ENCODE results near the gene KRT86. TPM values are rescaled to one million over a fixed set of nuclear protein-coding genes. Genes with fewer than 3 reads are reported as not detected.
"Not testable (repeated sequence)": the region's sequence is repeated elsewhere in the genome, so short reads cannot be mapped to it uniquely, and the experiment has no call there.

The KRT86 gene
- total RNA-seq, 1 experiment from 2014 or later = 2.7 TPM

DNA sequence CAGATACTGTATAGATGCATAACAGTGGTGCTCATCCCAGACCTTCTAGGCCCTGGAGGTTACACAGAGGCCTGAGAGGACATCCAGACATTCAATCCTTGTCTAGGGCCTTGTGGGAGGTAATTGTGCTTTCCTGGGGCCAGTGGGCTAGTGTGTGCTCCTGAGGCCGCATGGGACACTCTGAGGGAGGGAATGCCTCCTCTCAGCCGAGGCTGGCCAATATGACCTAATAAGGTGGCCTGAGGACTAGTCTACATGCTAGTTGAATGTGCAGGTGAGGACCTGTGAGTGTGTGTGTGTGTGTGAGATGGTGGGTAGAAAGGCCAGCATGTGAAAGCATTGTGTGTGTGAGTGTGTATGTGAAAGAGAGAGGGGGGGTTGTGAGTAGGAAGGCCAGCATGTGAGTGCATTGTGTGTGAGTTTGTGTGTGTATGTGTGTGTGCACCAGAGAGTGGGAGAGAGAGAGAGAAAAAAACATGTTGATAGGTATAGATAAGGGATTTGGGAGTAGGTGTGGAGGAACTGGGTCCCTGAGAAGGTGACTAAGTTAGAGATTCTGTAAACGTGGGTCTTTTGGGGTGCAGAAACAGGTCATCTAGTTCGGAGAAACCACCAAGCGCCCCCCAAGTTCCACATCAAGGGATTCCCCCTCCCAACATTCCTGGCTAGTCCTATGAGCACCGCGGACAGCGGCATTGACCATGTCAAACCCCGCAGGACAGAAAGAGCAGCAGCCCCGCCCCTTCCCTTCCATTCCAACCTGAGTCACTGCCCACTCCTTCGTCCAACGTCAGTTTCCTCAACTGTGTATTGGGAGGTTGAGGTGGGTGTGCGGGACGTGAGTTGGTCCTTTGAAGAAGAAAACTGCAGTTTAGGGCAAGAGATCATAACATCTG lies 26.6 kb downstream of the KRT86 start:
- H4K20me1 ChIP-seq (ENCODE audit: insufficient read depth) = no peaks in the 10 kb centered on the region
- H3K4me2 ChIP-seq = no peak overlapping the region
- no peaks in the 10 kb centered on the region for H3F3A ChIP-seq (ENCODE audit: insufficient read depth, low read depth)
- H3K9me3 ChIP-seq (ENCODE audit: insufficient read depth, low read depth) = no peaks in the 10 kb centered on the region
- no TSS peak for BruUV-seq (replicated peaks)
- intact Hi-C loops (cut with micrococcal nuclease; ENCODE audit: unreplicated experiment) = no loop called here
- no peaks in the 10 kb centered on the region for H3K79me2 ChIP-seq (ENCODE audit: low read depth)
- POLR2A ChIA-PET (ENCODE audit: unreplicated experiment) = no interaction called here
- H3K4me3 ChIP-seq = no peak overlapping the region
- no peaks in the 10 kb centered on the region for H3K27me3 ChIP-seq (ENCODE audit: insufficient read depth, low read depth)
- no peaks in the 10 kb centered on the region for H3K9me2 ChIP-seq (ENCODE audit: insufficient read depth)
- DNase-seq = no peak
- no peak overlapping the region for H2AFZ ChIP-seq
- TF ChIP-seq EZH2 (IDR thresholded peaks at IDR 0.05; ENCODE audit: low read depth) = no peak
- TF ChIP-seq, protein P1, sequence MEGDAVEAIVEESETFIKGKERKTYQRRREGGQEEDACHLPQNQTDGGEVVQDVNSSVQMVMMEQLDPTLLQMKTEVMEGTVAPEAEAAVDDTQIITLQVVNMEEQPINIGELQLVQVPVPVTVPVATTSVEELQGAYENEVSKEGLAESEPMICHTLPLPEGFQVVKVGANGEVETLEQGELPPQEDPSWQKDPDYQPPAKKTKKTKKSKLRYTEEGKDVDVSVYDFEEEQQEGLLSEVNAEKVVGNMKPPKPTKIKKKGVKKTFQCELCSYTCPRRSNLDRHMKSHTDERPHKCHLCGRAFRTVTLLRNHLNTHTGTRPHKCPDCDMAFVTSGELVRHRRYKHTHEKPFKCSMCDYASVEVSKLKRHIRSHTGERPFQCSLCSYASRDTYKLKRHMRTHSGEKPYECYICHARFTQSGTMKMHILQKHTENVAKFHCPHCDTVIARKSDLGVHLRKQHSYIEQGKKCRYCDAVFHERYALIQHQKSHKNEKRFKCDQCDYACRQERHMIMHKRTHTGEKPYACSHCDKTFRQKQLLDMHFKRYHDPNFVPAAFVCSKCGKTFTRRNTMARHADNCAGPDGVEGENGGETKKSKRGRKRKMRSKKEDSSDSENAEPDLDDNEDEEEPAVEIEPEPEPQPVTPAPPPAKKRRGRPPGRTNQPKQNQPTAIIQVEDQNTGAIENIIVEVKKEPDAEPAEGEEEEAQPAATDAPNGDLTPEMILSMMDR (conservative IDR thresholded peaks at IDR 0.05) = no peak
- no peaks in the 10 kb centered on the region for H3K36me3 ChIP-seq (ENCODE audit: low read depth)
- CTCF ChIA-PET = no interaction called here
- no peaks in the 10 kb centered on the region for H3K4me1 ChIP-seq (replicated peaks; ENCODE audit: insufficient read depth)
- H3K27ac ChIP-seq = no peak overlapping the region

DNA sequence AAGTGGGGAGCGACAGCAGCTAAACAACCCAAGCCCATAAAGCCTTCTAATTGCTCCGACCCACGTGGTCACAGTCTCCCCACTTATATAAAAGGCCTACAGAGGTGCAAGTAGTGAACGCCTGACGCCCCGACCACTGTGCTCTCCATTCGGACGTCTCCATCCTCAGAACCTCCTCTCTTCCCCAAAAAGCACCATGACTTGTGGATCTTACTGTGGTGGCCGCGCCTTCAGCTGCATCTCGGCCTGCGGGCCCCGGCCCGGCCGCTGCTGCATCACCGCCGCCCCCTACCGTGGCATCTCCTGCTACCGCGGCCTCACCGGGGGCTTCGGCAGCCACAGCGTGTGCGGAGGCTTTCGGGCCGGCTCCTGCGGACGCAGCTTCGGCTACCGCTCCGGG lies 27.3 kb downstream of the KRT86 start:
- H3K9me2 ChIP-seq (ENCODE audit: insufficient read depth); H3K79me2 ChIP-seq (ENCODE audit: low read depth); H3K36me3 ChIP-seq (ENCODE audit: low read depth); H3K4me3 ChIP-seq; H3K4me2 ChIP-seq; intact Hi-C loops (cut with micrococcal nuclease; ENCODE audit: unreplicated experiment); H2AFZ ChIP-seq; H3K9me3 ChIP-seq (ENCODE audit: insufficient read depth, low read depth); POLR2A ChIA-PET (ENCODE audit: unreplicated experiment); H3K27me3 ChIP-seq (ENCODE audit: insufficient read depth, low read depth); BruUV-seq (replicated peaks); CTCF ChIA-PET; H4K20me1 ChIP-seq (ENCODE audit: insufficient read depth); DNase-seq; H3F3A ChIP-seq (ENCODE audit: insufficient read depth, low read depth); H3K27ac ChIP-seq; H3K4me1 ChIP-seq (replicated peaks; ENCODE audit: insufficient read depth): not testable (repeated sequence)

DNA sequence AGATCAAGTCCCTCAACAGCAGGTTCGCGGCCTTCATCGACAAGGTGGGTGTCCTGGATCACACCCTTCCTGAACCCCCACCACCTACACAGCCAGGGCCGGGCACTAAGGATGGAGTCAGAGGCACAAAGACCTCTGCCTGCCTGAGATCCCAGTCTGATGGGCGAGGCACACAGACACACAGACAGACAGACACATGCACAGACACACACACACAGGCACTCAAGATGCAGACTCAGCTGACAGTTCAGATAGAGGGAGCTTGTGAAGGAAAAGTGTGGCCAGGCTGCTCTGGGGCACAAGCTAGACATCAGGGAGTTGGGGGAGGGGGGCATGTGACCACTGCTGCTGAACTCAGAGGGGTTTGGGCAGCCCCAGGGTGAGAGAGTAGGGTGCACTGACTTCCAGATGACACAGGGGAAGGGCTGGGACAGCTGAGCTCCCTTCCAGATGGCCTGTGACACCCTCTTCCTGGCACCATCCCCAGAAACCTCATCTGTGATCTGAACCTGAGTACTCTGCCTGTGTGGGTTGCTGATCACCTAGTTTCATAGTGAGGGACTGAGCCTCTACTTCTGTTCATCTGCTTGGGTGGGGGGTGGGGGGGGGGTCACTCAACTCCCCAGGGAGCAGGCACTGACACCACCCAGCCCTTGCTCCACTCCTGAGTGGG lies 27.9 kb downstream of the KRT86 start:
- H3K4me3 ChIP-seq; H3K27ac ChIP-seq; intact Hi-C loops (cut with micrococcal nuclease; ENCODE audit: unreplicated experiment): not testable (repeated sequence)

DNA sequence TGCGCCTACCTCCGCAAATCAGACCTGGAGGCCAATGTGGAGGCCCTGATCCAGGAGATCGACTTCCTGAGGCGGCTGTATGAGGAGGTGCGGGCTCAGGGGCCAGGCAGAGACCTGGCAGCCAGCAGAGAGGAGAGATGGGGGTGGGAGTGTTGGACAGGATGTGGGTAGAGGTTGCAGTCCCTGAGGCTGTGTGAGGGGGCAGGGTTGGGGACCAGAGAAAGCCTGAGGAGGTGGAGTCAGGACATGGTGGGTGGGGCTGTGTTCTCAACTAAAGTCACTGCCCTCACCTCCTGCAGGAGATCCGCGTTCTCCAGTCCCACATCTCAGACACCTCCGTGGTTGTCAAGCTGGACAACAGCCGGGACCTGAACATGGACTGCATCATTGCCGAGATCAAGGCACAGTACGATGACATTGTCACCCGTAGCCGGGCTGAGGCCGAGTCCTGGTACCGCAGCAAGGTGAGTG lies 30.5 kb downstream of the KRT86 start:
- H3K36me3 ChIP-seq (ENCODE audit: low read depth); DNase-seq; CTCF ChIA-PET: not testable (repeated sequence)

More for the DNA sequence above, 27.9 kb downstream of the KRT86 start:
- H3K79me2 ChIP-seq (ENCODE audit: low read depth); H2AFZ ChIP-seq; CTCF ChIA-PET; H3K27me3 ChIP-seq (ENCODE audit: insufficient read depth, low read depth); H3K36me3 ChIP-seq (ENCODE audit: low read depth); H3K9me2 ChIP-seq (ENCODE audit: insufficient read depth); DNase-seq; BruUV-seq (replicated peaks); H3K4me2 ChIP-seq; H3K4me1 ChIP-seq (replicated peaks; ENCODE audit: insufficient read depth); H3F3A ChIP-seq (ENCODE audit: insufficient read depth, low read depth); H4K20me1 ChIP-seq (ENCODE audit: insufficient read depth); POLR2A ChIA-PET (ENCODE audit: unreplicated experiment); H3K9me3 ChIP-seq (ENCODE audit: insufficient read depth, low read depth): not testable (repeated sequence)

More for the DNA sequence above, 30.5 kb downstream of the KRT86 start:
- H3F3A ChIP-seq (ENCODE audit: insufficient read depth, low read depth); H3K9me2 ChIP-seq (ENCODE audit: insufficient read depth); H3K79me2 ChIP-seq (ENCODE audit: low read depth); intact Hi-C loops (cut with micrococcal nuclease; ENCODE audit: unreplicated experiment); H3K4me3 ChIP-seq; H4K20me1 ChIP-seq (ENCODE audit: insufficient read depth); POLR2A ChIA-PET (ENCODE audit: unreplicated experiment); H3K4me2 ChIP-seq; H3K9me3 ChIP-seq (ENCODE audit: insufficient read depth, low read depth); BruUV-seq (replicated peaks); H3K27me3 ChIP-seq (ENCODE audit: insufficient read depth, low read depth); H3K27ac ChIP-seq; H2AFZ ChIP-seq: not testable (repeated sequence)
- H3K4me1 ChIP-seq (replicated peaks; ENCODE audit: insufficient read depth) = peaks cover 19% of the 10 kb centered on the region

Measured in PC-9 (cell line).